ENCODE results near the gene PCSK2. TPM values are rescaled to one million over a fixed set of nuclear protein-coding genes. Genes with fewer than 3 reads are reported as not detected.
A peak's percentile ranks its signal among the peaks of the same experiment; 100 is the strongest.

Gene PCSK2
- total RNA-seq, 1 experiment from 2014 or later = not detected

GRCh38 chr20:17513939-17514338 is 287.1 kb downstream of the PCSK2 start:
- Histone ChIP-seq H3K4me3 (ENCODE audit: low read depth, low read length) (no peak overlapping the region), H3K4me1 (peaks cover 44% of the 10 kb centered on the region), H3K27me3 (replicated peaks; ENCODE audit: control insufficient read depth, insufficient read depth, low read length) (no peaks in the 10 kb centered on the region), H3K9me3 (no peaks in the 10 kb centered on the region), H3K36me3 (ENCODE audit: control insufficient read depth, insufficient read depth, low read length) (no peaks in the 10 kb centered on the region)
- DNase-seq = no peak
- no peak for TF ChIP-seq CTCF (IDR thresholded peaks at IDR 0.05; ENCODE audit: insufficient read depth in 1 of 2, low read depth in 1 of 2, low read length in 1 of 2, severe bottlenecking in 1 of 2, unreplicated experiment in 1 of 2)
- intact Hi-C loops (cut with micrococcal nuclease; ENCODE audit: unreplicated experiment) = no loop called here
- no TSS peak for BruUV-seq (replicated peaks)
- ChIA-PET POLR2A (interaction anchor here (0.5 kb wide), 1 partner anchor 56 kb away, joined by 4 read pairs; the partner anchor contains the start of gene DSTN), CTCF (interaction anchor here (1.5 kb wide), 1 partner anchor 9 kb away, joined by 5 read pairs; no protein-coding TSS in a partner anchor)
- Mint-ChIP-seq H3K27me3 (ENCODE audit: insufficient read depth, unreplicated experiment) (no peaks in the 10 kb centered on the region), H3K27ac (ENCODE audit: unreplicated experiment) (no peak overlapping the region), H3K4me3 (ENCODE audit: unreplicated experiment) (no peak overlapping the region), H3K9me3 (ENCODE audit: unreplicated experiment) (no peaks in the 10 kb centered on the region), H3K36me3 (ENCODE audit: insufficient read depth, unreplicated experiment) (no peaks in the 10 kb centered on the region), H3K4me1 (ENCODE audit: low read depth, unreplicated experiment) (peaks cover 29% of the 10 kb centered on the region)

DNA sequence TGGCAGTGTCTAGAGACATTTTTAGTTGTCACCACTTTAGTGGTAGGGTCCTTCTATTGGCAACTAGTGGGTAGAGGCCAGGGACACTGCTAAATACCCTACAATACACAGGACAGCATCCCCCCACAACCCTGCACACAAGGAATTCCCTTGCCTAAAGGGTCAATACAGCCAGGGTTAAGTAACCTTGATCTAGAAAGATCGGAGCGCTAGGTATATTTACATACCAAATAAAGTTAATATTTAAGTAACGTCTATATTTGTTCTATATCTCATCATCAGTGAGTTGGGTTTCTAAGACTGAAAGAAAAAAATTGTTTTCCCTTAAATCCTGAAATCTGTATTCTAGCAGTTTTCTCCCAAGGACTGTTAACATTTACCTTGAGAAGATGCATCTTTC is 288.2 kb downstream of the PCSK2 start:
- BruUV-seq (replicated peaks) = no TSS peak
- ChIA-PET POLR2A (no interaction called here), CTCF (no interaction called here)
- intact Hi-C loops (cut with micrococcal nuclease; ENCODE audit: unreplicated experiment) = no loop called here
- Histone ChIP-seq H3K4me1 (peaks cover 52% of the 10 kb centered on the region), H3K27me3 (replicated peaks; ENCODE audit: control insufficient read depth, insufficient read depth, low read length) (no peaks in the 10 kb centered on the region), H3K9me3 (no peaks in the 10 kb centered on the region), H3K36me3 (ENCODE audit: control insufficient read depth, insufficient read depth, low read length) (no peaks in the 10 kb centered on the region), H3K4me3 (ENCODE audit: low read depth, low read length) (no peak overlapping the region)
- TF ChIP-seq CTCF (IDR thresholded peaks at IDR 0.05; ENCODE audit: insufficient read depth in 1 of 2, low read depth in 1 of 2, low read length in 1 of 2, severe bottlenecking in 1 of 2, unreplicated experiment in 1 of 2) = no peak
- H3K27ac Mint-ChIP-seq (ENCODE audit: unreplicated experiment) = no peak overlapping the region
- no peaks in the 10 kb centered on the region for H3K9me3 Mint-ChIP-seq (ENCODE audit: unreplicated experiment)
- no peaks in the 10 kb centered on the region for H3K36me3 Mint-ChIP-seq (ENCODE audit: insufficient read depth, unreplicated experiment)
- H3K4me1 Mint-ChIP-seq (ENCODE audit: low read depth, unreplicated experiment) = peaks cover 29% of the 10 kb centered on the region
- H3K4me3 Mint-ChIP-seq (ENCODE audit: unreplicated experiment) = no peak overlapping the region
- H3K27me3 Mint-ChIP-seq (ENCODE audit: insufficient read depth, unreplicated experiment) = no peaks in the 10 kb centered on the region
- DNase-seq = no peak

- H3K27ac Mint-ChIP-seq (ENCODE audit: unreplicated experiment) = no peak overlapping the region
- H3K27me3 ChIP-seq (replicated peaks; ENCODE audit: control insufficient read depth, insufficient read depth, low read length) = no peaks in the 10 kb centered on the region
- DNase-seq = peak; percentile 45 to 70
- ChIA-PET POLR2A (no interaction called here), CTCF (no interaction called here)
- intact Hi-C loops (cut with micrococcal nuclease; ENCODE audit: unreplicated experiment) = loop anchor here (2.0 kb wide), 1 partner anchor 14 kb away; no protein-coding TSS in a partner anchor
- no TSS peak for BruUV-seq (replicated peaks)
- peaks cover 67% of the 10 kb centered on the region for H3K4me1 ChIP-seq
- no peaks in the 10 kb centered on the region for H3K9me3 Mint-ChIP-seq (ENCODE audit: unreplicated experiment)
- H3K4me3 ChIP-seq (ENCODE audit: low read depth, low read length) = no peak overlapping the region
- peaks cover 33% of the 10 kb centered on the region for H3K4me1 Mint-ChIP-seq (ENCODE audit: low read depth, unreplicated experiment)
- no peaks in the 10 kb centered on the region for H3K36me3 Mint-ChIP-seq (ENCODE audit: insufficient read depth, unreplicated experiment)
- no peaks in the 10 kb centered on the region for H3K9me3 ChIP-seq
- no peak overlapping the region for H3K4me3 Mint-ChIP-seq (ENCODE audit: unreplicated experiment)
- no peaks in the 10 kb centered on the region for H3K36me3 ChIP-seq (ENCODE audit: control insufficient read depth, insufficient read depth, low read length)
- TF ChIP-seq CTCF (IDR thresholded peaks at IDR 0.05; ENCODE audit: insufficient read depth in 1 of 2, low read depth in 1 of 2, low read length in 1 of 2, severe bottlenecking in 1 of 2, unreplicated experiment in 1 of 2) = no peak
- no peaks in the 10 kb centered on the region for H3K27me3 Mint-ChIP-seq (ENCODE audit: insufficient read depth, unreplicated experiment)
These were observed 291.7 kb downstream of the PCSK2 start for GRCh38 chr20:17518339-17519052.
